ENCODE data around the gene TAB2.

GRCh38 chr6:149458196-149458595 lies 140.7 kb downstream of the TAB2 start:
- TF ChIP-seq CTCF (IDR thresholded peaks at IDR 0.05; ENCODE audit: poor library complexity) (no peak), EZH2phosphoT487 (IDR thresholded peaks at IDR 0.05; ENCODE audit: low read depth, severe bottlenecking, unreplicated experiment) (no peak)
